HepG2 (cell line): ENCODE results near the gene CACNA2D3. TPM values are rescaled to one million over a fixed set of nuclear protein-coding genes. Genes with fewer than 3 reads are reported as not detected.

Source experiments
- ATAC-seq: fragments of 200-7000 bp; cut with Tn5 transposase; 3 replicates; pipeline ENCODE4 v1.9.1; 2020; ENCODE audit warnings: mild to moderate bottlenecking, moderate library complexity
- BruUV-seq: library from RNA; stranded (reverse); fragments of 400-500 nt; replicated peaks from 2 replicates; lab custom pipeline; 2021; lab: Mats Ljungman, UMichigan
- CTCF ChIA-PET: fragments of 300-600 bp; formaldehyde crosslinking; extraction: SDS; loops from one replicate; lab custom pipeline; 2021; ENCODE audit warnings: low total read pairs, inconsistent platforms, low intra/inter-chr PET ratio; lab: Yijun Ruan, JAX
- POLR2A ChIA-PET: fragments of 350-600 bp; sonication (Branson Sonifier 250); formaldehyde crosslinking; loops from one replicate; lab custom pipeline; 2020; ENCODE audit warnings: antibody characterized with exemption, inconsistent platforms; lab: Yijun Ruan, JAX
- DNase-seq: peaks from one replicate; pipeline ENCODE4 v3.0.0-alpha.2; 2015; ENCODE audit warnings: low spot score
- FAIRE-seq: peaks from 3 replicates; lab custom pipeline; 2011; peaks lifted over from hg19 to GRCh38; lab: Jason Lieb, UNC
- H2AFZ ChIP-seq: one replicate; pipeline ENCODE4 v1.6.1; 2011; ENCODE audit warnings: low read length, inconsistent platforms
- H3K27ac ChIP-seq: fragments of 300-600 bp; 3 replicates; pipeline ENCODE4 v1.8.0; 2011; ENCODE audit warnings: mixed run types, mild to moderate bottlenecking, mixed read lengths, low read length, inconsistent platforms; ENCODE audit not compliant: insufficient read depth; ENCODE audit errors: extremely low read length
- H3K27me3 ChIP-seq, 2 experiments: fragments of 200-600 bp in 1 of 2; 2 replicates in 1 of 2; 3 replicates in 1 of 2; pipeline versions ENCODE4 v1.6.0 to v1.8.0; 2011; ENCODE audit warnings: low read length in 2 of 2, mild to moderate bottlenecking in 2 of 2, moderate library complexity in 2 of 2, inconsistent platforms in 1 of 2; ENCODE audit not compliant: insufficient read depth in 2 of 2, control insufficient read depth in 1 of 2
- H3K36me3 ChIP-seq, 2 experiments: fragments of 200-600 bp in 1 of 2; replicated peaks in 1 of 2; 2 replicates in 1 of 2; 3 replicates in 1 of 2; pipeline versions ENCODE4 v1.5.1 to v1.8.0; 2011; ENCODE audit warnings: low read length in 2 of 2, inconsistent platforms in 1 of 2; ENCODE audit not compliant: insufficient read depth in 2 of 2, control insufficient read depth in 1 of 2
- H3K4me1 ChIP-seq: 2 replicates; pipeline ENCODE4 v1.5.1; 2012; ENCODE audit warnings: low read length, inconsistent platforms; ENCODE audit not compliant: insufficient read depth
- H3K4me2 ChIP-seq: 2 replicates; pipeline ENCODE4 v1.6.0; 2011; ENCODE audit warnings: low read depth, low read length, inconsistent platforms
- H3K4me3 ChIP-seq, 3 experiments: fragments of 200-600 bp in 1 of 3; sonication (generic), shearing (Covaris generic) in 1 of 3; replicated peaks in 1 of 3; 2 replicates each; pipeline ENCODE4 v1.5.1; 2011 to 2016; ENCODE audit warnings: low read length in 3 of 3, inconsistent platforms in 2 of 3, low read depth in 2 of 3, mild to moderate bottlenecking in 2 of 3, control low read depth in 1 of 3, mixed read lengths in 1 of 3; ENCODE audit not compliant: insufficient read depth in 1 of 3
- H3K79me2 ChIP-seq: one replicate; pipeline ENCODE4 v1.6.1; 2011; ENCODE audit warnings: low read length, inconsistent platforms; ENCODE audit not compliant: insufficient read depth
- H3K9ac ChIP-seq: 2 replicates; pipeline ENCODE4 v1.6.0; 2011; ENCODE audit warnings: mild to moderate bottlenecking, low read depth, low read length, inconsistent platforms; ENCODE audit not compliant: insufficient read depth
- H3K9me3 ChIP-seq: 2 replicates; pipeline ENCODE4 v1.5.1; 2012; ENCODE audit warnings: mild to moderate bottlenecking, low read length
- H4K20me1 ChIP-seq: 2 replicates; pipeline ENCODE4 v1.6.0; 2011; ENCODE audit warnings: inconsistent platforms, mild to moderate bottlenecking, low read length, moderate library complexity; ENCODE audit not compliant: insufficient read depth
- CTCF ChIP-seq: sonication (generic); formaldehyde crosslinking; IDR thresholded peaks from 2 replicates; pipeline ENCODE4 v1.5.0; 2020; ENCODE audit warnings: mild to moderate bottlenecking, missing genetic modification reagents, moderate library complexity
- E2F2 ChIP-seq: sonication (generic); formaldehyde crosslinking; IDR thresholded peaks from 2 replicates; pipeline ENCODE4 v1.4.0; 2020; ENCODE audit warnings: missing genetic modification reagents, borderline replicate concordance
- ETS1 ChIP-seq: sonication (generic); formaldehyde crosslinking; IDR thresholded peaks from 2 replicates; pipeline ENCODE4 v1.4.0; 2020; ENCODE audit warnings: missing genetic modification reagents
- SMC3 ChIP-seq: IDR thresholded peaks from 2 replicates; pipeline ENCODE4 v1.6.1; 2011; ENCODE audit warnings: low read length, improper control_type of control experiment
- STAG1 ChIP-seq: sonication (generic); formaldehyde crosslinking; IDR thresholded peaks from 2 replicates; pipeline ENCODE4 v1.4.0; 2020; ENCODE audit warnings: missing genetic modification reagents
- WGBS: methylation state at CpG from one replicate; pipeline ENCODE4 v1.1.6; 2017; ENCODE audit warnings: low lambda C conversion rate; 5-methylcytosine and 5-hydroxymethylcytosine counted together
- in situ Hi-C: cut with HindIII; loops from 2 replicates; pipeline ENCODE4 v1.10.0; 2017; ENCODE audit warnings: low pct_unique_long_range_greater_than_20kb; ENCODE audit not compliant: extremely low pct_ligation_motif_present
- intact Hi-C: fragments of 100-400 bp; cut with micrococcal nuclease; formaldehyde crosslinking; loops from one replicate; pipeline ENCODE4 v1.10.0; 2022; ENCODE audit not compliant: unreplicated experiment
- polyA plus RNA-seq, 8 experiments: library from polyadenylated mRNA; depleted of rRNA in 3 of 8; stranded (reverse) in 7 of 8; unstranded in 1 of 8; fragments of >200 nt; fragmentation: Illumina TruSeq in 4 of 8; extraction: Trizol in 4 of 8; gene quantifications; 2 replicates each; pipeline versions ENCODE4 v1.2.1 to v1.2.3, GENCODE V29; 2011 to 2016; ENCODE audit warnings: low read depth in 4 of 8, missing spikeins in 1 of 8, mixed read lengths in 1 of 8; ENCODE audit not compliant: insufficient read depth in 1 of 8
- total RNA-seq, 5 experiments: library from RNA; depleted of rRNA; stranded (reverse); fragments of >200 nt; fragmentation: Illumina TruSeq; extraction: Trizol; gene quantifications; 2 replicates each; pipeline ENCODE4 v1.2.3, GENCODE V29; 2016; ENCODE audit warnings: low read depth in 1 of 5

Gene CACNA2D3
- total and polyA plus RNA-seq, 2 of the 13 experiments (the other 11 are each of a cell fraction or from before 2014, with no cell fraction given), result not detected

GRCh38 chr3:54374214-54374852 lies 252.0 kb downstream of the CACNA2D3 start:
- Histone ChIP-seq H3K9ac (no peak overlapping the region), H3K27me3 (0 out of 5 replicates have a peak, but pooled peaks cover 0 to 3% of the 10 kb centered on the region in 2 experiments), H3K36me3 (no peaks in the 10 kb centered on the region), H3K27ac (no peak overlapping the region), H3K9me3 (no peaks in the 10 kb centered on the region), H3K4me3 (no peak overlapping the region), H3K4me1 (no peaks in the 10 kb centered on the region), H2AFZ (no peak overlapping the region), H3K4me2 (no peak overlapping the region), H4K20me1 (no peaks in the 10 kb centered on the region), H3K79me2 (no peaks in the 10 kb centered on the region)
- BruUV-seq, result no TSS peak
- in situ Hi-C loops, result loop anchor here (10.0 kb wide), 1 partner anchor 440 kb away; no protein-coding TSS in a partner anchor
- CTCF ChIA-PET, result interaction anchor here (0.8 kb wide), 1 partner anchor 436 kb away, joined by 3 read pairs; no protein-coding TSS in a partner anchor
- intact Hi-C loops, result loop anchor here (1.0 kb wide), 1 partner anchor 228 kb away; no protein-coding TSS in a partner anchor
- 31% methylated on average over 7 of the region's 8 CpGs for WGBS
- ATAC-seq (peak; percentile 84), DNase-seq (peak; percentile 15), FAIRE-seq (no peak)
- POLR2A ChIA-PET, result no interaction called here
- TF ChIP-seq STAG1 (peak; percentile 46), CTCF (CRISPR knock-in tag) (peak; percentile 58), SMC3 (peak; percentile 42; the same call in 1 of the 2 replicates), E2F2 (CRISPR knock-in tag) (no peak), ETS1 (no peak)
- TF ChIP-seq, all 625 proteins: peak for 3
